OCI-LY3 (cell line): ENCODE measurements around the gene NCOA3.

Source experiments
- H2AFZ ChIP-seq: fragments of 200-600, 300-600 bp; shearing (Covaris generic); 2 replicates; pipeline ENCODE4 v1.6.0; 2014; ENCODE audit warnings: antibody characterized with exemption, low read depth, low read length
- H3K27ac ChIP-seq: fragments of 200-600, 300-600 bp; sonication (generic); 2 replicates; pipeline ENCODE4 v1.5.1; 2014; ENCODE audit warnings: mild to moderate bottlenecking, low read length, moderate library complexity, mixed read lengths
- H3K27me3 ChIP-seq: fragments of 200-600, 300-600 bp; sonication (generic); 2 replicates; pipeline ENCODE4 v1.6.1; 2014; ENCODE audit warnings: low read depth, low read length, mixed read lengths
- H3K36me3 ChIP-seq: fragments of 200-600, 300-600 bp; sonication (generic); replicated peaks from 2 replicates; pipeline ENCODE3; 2014; ENCODE audit warnings: low read depth, low read length, mixed read lengths
- H3K4me1 ChIP-seq: fragments of 300-600, 200-600 bp; sonication (generic); 2 replicates; pipeline ENCODE4 v1.6.1; 2014; ENCODE audit warnings: low read length, mixed read lengths
- H3K4me2 ChIP-seq: fragments of 200-600, 300-600 bp; sonication (generic); 2 replicates; pipeline ENCODE4 v1.6.1; 2014; ENCODE audit warnings: low read length, mixed read lengths
- H3K4me3 ChIP-seq: fragments of 300-600, 200-600 bp; sonication (generic); 2 replicates; pipeline ENCODE4 v1.5.1; 2014; ENCODE audit warnings: antibody characterized with exemption, mild to moderate bottlenecking, low read length, moderate library complexity
- H3K79me2 ChIP-seq: fragments of 300-600, 200-600 bp; shearing (Covaris generic); 2 replicates; pipeline ENCODE4 v1.6.1; 2014; ENCODE audit warnings: mild to moderate bottlenecking, low read length, mixed read lengths
- H3K9ac ChIP-seq: fragments of 300-600, 200-600 bp; shearing (Covaris generic); 2 replicates; pipeline ENCODE4 v1.6.0; 2014; ENCODE audit warnings: mild to moderate bottlenecking, low read length, moderate library complexity
- H3K9me3 ChIP-seq: fragments of 200-600, 300-600 bp; shearing (Covaris generic); 2 replicates; pipeline ENCODE4 v1.6.1; 2014; ENCODE audit warnings: low read length, mixed read lengths; ENCODE audit not compliant: insufficient read depth
- H4K20me1 ChIP-seq: fragments of 200-600, 300-600 bp; sonication (generic); 2 replicates; pipeline ENCODE4 v1.6.1; 2016; ENCODE audit warnings: low read length, mixed read lengths; ENCODE audit not compliant: insufficient read depth
- CTCF ChIP-seq: fragments of 200-600, 300-600 bp; sonication (generic); IDR thresholded peaks from 2 replicates; pipeline ENCODE4 v1.5.1; 2014; ENCODE audit warnings: antibody characterized with exemption, low read length, low read depth
- EZH2phosphoT487 ChIP-seq: fragments of 200-600 bp; shearing (Covaris generic); IDR thresholded peaks from 2 replicates; pipeline ENCODE4 v1.6.1; 2018; ENCODE audit warnings: antibody characterized with exemption, mixed run types, low read depth

NCOA3 gene

GRCh38 chr20:47480705-47481104, 21.0 kb upstream of the NCOA3 start:
- no peaks in the 10 kb centered on the region for H3K36me3 ChIP-seq
- no peak overlapping the region for H3K4me2 ChIP-seq
- no peak for TF ChIP-seq CTCF
- TF ChIP-seq EZH2phosphoT487 = no peak
- no peaks in the 10 kb centered on the region for H3K79me2 ChIP-seq
- no peak overlapping the region for H3K9ac ChIP-seq
- no peaks in the 10 kb centered on the region for H4K20me1 ChIP-seq
- H3K4me1 ChIP-seq = peaks cover 32% of the 10 kb centered on the region
- no peaks in the 10 kb centered on the region for H3K9me3 ChIP-seq
- H2AFZ ChIP-seq = no peak overlapping the region
- no peaks in the 10 kb centered on the region for H3K27me3 ChIP-seq
- no peak overlapping the region for H3K27ac ChIP-seq
- no peak overlapping the region for H3K4me3 ChIP-seq

DNA sequence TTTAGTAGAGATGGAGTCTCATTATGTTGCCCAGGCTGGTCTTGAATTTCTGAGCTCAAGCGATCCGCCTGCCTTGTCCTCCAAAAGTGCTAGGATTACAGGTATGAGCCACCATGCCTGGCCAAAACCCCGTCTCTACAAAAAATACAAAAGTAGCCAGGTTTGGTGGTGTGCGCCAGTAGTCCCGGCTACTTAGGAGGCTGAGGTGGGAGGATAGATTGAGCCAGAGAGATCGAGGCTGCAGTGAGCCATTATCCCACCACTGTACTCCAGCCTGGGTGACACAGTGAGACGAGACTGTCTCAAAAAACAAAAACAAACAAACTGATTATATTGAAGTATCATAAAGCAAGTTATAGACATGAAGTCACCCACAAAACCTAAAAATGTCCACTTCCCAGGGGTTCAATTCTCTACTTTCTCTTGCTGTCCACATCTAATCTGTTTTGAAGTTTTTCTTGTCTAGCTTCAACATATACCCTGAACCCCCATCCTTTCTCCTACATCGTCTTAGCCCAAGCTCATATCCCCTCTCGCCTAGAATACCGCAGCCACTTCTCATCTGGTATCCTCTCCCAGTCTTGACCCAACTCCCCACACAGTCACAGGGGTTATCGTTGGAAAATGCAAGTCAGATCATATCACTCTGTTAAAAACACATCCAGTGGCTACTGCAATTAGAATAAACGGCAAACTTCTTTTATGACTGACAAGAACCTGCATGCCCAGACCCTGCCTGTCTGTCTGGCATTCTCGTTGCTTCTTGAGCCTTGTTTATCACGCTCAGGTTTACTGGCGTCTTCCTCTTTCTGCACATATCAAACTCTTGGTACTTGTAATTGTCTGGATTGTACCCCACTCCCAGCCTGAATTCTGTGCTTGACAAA, 20.1 kb upstream of the NCOA3 start:
- Histone ChIP-seq H3K4me1 (peaks cover 40% of the 10 kb centered on the region), H3K27me3 (no peaks in the 10 kb centered on the region), H3K27ac (no peak overlapping the region), H2AFZ (peak overlapping the region; percentile 17; the same call in 1 of the 2 replicates), H3K79me2 (no peaks in the 10 kb centered on the region), H3K4me3 (no peak overlapping the region), H3K9me3 (no peaks in the 10 kb centered on the region), H3K9ac (no peak overlapping the region), H4K20me1 (no peaks in the 10 kb centered on the region), H3K4me2 (no peak overlapping the region), H3K36me3 (no peaks in the 10 kb centered on the region)
- TF ChIP-seq EZH2phosphoT487 = no peak
- TF ChIP-seq CTCF = no peak

GRCh38 chr20:47482705-47483104, 19.0 kb upstream of the NCOA3 start:
- Histone ChIP-seq H3K9ac (no peak overlapping the region), H3K79me2 (no peaks in the 10 kb centered on the region), H3K27me3 (no peaks in the 10 kb centered on the region), H3K4me2 (no peak overlapping the region), H3K27ac (no peak overlapping the region), H2AFZ (no peak overlapping the region), H4K20me1 (no peaks in the 10 kb centered on the region), H3K4me3 (no peak overlapping the region), H3K36me3 (no peaks in the 10 kb centered on the region), H3K4me1 (peaks cover 49% of the 10 kb centered on the region), H3K9me3 (no peaks in the 10 kb centered on the region)
- TF ChIP-seq CTCF (no peak), EZH2phosphoT487 (no peak)

- Histone ChIP-seq H3K27ac (no peak overlapping the region), H3K4me3 (no peak overlapping the region), H3K4me1 (peaks cover 60% of the 10 kb centered on the region), H2AFZ (0 out of 2 replicates have a peak overlapping the region, but pooled peaks have one; percentile 8), H3K9ac (0 out of 2 replicates have a peak overlapping the region, but pooled peaks have one; percentile 6), H3K36me3 (no peaks in the 10 kb centered on the region), H3K79me2 (no peaks in the 10 kb centered on the region), H4K20me1 (no peaks in the 10 kb centered on the region), H3K9me3 (no peaks in the 10 kb centered on the region), H3K4me2 (0 out of 2 replicates have a peak overlapping the region, but pooled peaks have one; percentile 2), H3K27me3 (no peaks in the 10 kb centered on the region)
- TF ChIP-seq CTCF (no peak), EZH2phosphoT487 (no peak)
These were observed 17.4 kb upstream of the NCOA3 start for GRCh38 chr20:47484303-47484702.
